ENCODE data around the gene OPCML. TPM values are rescaled to one million over a fixed set of nuclear protein-coding genes. Genes with fewer than 3 reads are reported as not detected.

The OPCML gene
- total RNA-seq, 1 donor from 2014 or later = not detected

DNA sequence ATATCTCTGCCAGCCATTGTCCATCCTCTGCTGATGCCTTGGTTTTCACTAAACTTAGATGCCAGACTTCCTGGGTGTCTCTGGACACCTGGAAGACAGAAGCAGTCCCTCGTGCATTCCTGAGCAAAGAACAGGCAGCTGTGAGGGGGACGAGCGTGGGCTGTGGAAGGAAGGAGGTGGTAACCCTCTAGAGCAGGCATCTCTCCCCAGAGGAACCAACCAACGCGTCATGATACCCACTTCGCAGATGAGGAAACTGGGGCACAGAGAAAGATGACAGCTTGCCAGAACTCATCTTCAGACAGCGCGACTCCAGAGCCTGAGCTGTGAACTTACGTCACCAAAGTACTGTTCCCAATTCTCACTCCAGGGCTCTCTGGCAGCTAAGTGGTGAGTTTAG is 123.4 kb downstream of the OPCML start:
- Histone ChIP-seq H3K27me3 (no peaks in the 10 kb centered on the region), H3K4me3 (no peak overlapping the region), H3K36me3 (no peaks in the 10 kb centered on the region), H3K9me3 (no peaks in the 10 kb centered on the region), H3K27ac (no peak overlapping the region), H3K4me1 (no peaks in the 10 kb centered on the region)
- DNase-seq (ENCODE audit: low spot score in 2 of 2) = no peak
- TF ChIP-seq, protein P1, sequence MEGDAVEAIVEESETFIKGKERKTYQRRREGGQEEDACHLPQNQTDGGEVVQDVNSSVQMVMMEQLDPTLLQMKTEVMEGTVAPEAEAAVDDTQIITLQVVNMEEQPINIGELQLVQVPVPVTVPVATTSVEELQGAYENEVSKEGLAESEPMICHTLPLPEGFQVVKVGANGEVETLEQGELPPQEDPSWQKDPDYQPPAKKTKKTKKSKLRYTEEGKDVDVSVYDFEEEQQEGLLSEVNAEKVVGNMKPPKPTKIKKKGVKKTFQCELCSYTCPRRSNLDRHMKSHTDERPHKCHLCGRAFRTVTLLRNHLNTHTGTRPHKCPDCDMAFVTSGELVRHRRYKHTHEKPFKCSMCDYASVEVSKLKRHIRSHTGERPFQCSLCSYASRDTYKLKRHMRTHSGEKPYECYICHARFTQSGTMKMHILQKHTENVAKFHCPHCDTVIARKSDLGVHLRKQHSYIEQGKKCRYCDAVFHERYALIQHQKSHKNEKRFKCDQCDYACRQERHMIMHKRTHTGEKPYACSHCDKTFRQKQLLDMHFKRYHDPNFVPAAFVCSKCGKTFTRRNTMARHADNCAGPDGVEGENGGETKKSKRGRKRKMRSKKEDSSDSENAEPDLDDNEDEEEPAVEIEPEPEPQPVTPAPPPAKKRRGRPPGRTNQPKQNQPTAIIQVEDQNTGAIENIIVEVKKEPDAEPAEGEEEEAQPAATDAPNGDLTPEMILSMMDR (IDR thresholded peaks at IDR 0.05) = no peak
- intact Hi-C loops (cut with DNase I) = no loop called here

DNA sequence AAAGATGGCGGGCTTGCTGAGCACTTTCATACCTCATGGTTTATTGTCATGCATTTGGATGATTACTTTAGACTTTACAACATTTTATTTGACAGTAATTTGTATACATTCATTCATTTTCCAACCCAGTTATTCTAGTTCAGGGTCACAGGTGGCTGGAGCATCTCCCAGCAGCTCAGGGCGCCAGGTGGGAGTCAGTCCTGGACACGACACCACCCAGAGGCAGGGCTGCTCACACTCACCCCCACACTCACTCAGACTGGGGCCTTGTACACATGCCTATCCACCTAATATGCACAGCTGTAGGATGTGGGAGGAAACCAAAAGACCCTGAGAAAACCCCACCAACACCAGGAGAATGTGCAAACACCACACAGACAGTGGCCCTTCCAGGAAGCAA is 123.9 kb downstream of the OPCML start:
- Histone ChIP-seq H3K36me3 (no peaks in the 10 kb centered on the region), H3K9me3 (no peaks in the 10 kb centered on the region), H3K27ac (no peak overlapping the region), H3K4me1 (no peaks in the 10 kb centered on the region), H3K27me3 (no peaks in the 10 kb centered on the region), H3K4me3 (no peak overlapping the region)
- intact Hi-C loops (cut with DNase I) = no loop called here
- TF ChIP-seq, protein P1 (IDR thresholded peaks at IDR 0.05) = no peak
- no peak for DNase-seq (ENCODE audit: low spot score in 2 of 2)

DNA sequence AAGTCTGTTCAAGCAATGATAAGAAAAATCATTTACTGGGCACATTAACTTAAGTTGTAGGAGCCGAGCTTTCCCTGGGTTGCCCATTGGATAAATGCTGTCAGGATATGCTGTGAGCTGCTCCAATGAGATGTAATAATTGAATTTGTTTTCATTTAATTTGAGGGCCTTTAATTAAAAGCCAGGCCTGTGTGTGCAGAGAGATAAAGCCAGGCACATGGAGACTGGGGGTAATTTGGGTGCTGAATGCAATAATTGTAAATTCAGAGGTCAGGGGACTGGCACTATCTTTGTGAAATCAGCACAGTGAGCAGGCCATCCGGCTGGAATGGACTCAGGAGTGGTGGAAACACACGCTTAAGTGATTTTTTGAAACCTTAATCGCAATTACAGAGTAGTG is 125.8 kb downstream of the OPCML start:
- H3K4me3 ChIP-seq = no peak overlapping the region
- intact Hi-C loops (cut with DNase I) = no loop called here
- H3K4me1 ChIP-seq = no peaks in the 10 kb centered on the region
- H3K27ac ChIP-seq = no peak overlapping the region
- no peaks in the 10 kb centered on the region for H3K27me3 ChIP-seq
- H3K36me3 ChIP-seq = no peaks in the 10 kb centered on the region
- no peaks in the 10 kb centered on the region for H3K9me3 ChIP-seq
- TF ChIP-seq, protein P1 (IDR thresholded peaks at IDR 0.05) = no peak
- DNase-seq (ENCODE audit: low spot score in 2 of 2) = no peak

DNA sequence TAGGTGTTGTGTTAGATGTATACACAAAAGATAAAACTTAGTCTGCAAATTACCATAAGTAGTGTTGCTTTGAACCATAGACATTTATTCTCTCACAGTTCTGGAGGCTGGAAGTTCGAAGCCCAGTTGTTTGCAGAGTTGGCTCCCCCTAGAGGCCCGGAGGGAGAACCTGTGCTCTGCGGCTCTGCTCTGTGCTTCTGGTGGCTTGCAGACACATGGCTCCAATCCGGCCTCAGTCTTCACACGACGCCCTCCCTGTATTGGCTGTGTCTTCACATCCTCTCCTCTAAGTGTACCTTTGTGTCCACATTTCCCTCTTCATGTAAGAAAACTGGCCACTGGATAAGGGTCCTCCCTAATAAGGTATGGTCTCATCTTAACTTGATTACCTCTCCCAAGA is 128.4 kb downstream of the OPCML start:
- Histone ChIP-seq H3K27ac (no peak overlapping the region), H3K4me1 (no peaks in the 10 kb centered on the region), H3K27me3 (no peaks in the 10 kb centered on the region), H3K36me3 (no peaks in the 10 kb centered on the region), H3K9me3 (no peaks in the 10 kb centered on the region), H3K4me3 (no peak overlapping the region)
- TF ChIP-seq, protein P1 (IDR thresholded peaks at IDR 0.05) = no peak
- DNase-seq (ENCODE audit: low spot score in 2 of 2) = no peak
- intact Hi-C loops (cut with DNase I) = no loop called here

DNA sequence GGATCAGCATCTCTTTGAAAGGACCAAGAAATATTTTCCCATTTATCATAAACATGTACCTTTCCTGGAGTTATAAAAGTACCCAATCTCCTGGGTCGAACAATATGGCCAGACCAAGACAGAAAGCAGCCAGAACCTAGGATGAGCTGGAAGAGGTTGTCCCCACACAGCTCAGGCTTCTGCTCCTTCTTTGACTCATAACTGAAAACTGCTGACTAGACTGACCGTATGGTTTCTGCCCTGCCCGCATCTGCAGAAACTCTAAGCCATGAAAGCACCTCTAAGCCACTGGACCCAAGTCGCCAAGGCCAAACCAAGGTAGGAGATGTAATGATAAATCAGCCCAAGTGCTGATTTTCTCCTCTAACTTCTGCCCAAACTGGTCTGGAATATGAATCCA is 129.8 kb downstream of the OPCML start:
- Histone ChIP-seq H3K27ac (no peak overlapping the region), H3K9me3 (no peaks in the 10 kb centered on the region), H3K4me1 (no peaks in the 10 kb centered on the region), H3K36me3 (no peaks in the 10 kb centered on the region), H3K27me3 (no peaks in the 10 kb centered on the region), H3K4me3 (no peak overlapping the region)
- DNase-seq (ENCODE audit: low spot score in 2 of 2) = no peak
- TF ChIP-seq, protein P1 (IDR thresholded peaks at IDR 0.05) = no peak
- intact Hi-C loops (cut with DNase I) = no loop called here
